ENCODE data around the gene NIPBL.

DNA sequence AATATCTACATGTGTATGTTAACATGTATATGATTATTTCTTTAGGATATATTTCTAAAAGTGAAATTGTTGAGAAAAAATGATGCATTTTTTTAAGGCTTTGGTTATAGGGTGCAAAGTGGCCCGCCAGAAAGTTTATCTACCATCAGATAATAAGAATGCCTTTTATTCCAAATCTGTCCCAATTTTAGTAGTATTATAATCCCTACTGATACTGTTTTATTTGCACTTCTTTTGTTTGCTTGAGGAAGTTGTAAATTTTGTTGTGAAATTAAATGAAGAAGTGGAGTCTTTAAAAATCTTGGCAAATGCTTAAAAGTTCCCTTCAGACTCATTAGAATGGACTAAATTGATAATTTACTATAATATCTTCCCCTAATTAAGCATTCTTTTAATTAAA is 73.0 kb downstream of the NIPBL start:
- no peak for TF ChIP-seq POLR2AphosphoS5 (IDR thresholded peaks at IDR 0.05)
- TF ChIP-seq, protein P1, sequence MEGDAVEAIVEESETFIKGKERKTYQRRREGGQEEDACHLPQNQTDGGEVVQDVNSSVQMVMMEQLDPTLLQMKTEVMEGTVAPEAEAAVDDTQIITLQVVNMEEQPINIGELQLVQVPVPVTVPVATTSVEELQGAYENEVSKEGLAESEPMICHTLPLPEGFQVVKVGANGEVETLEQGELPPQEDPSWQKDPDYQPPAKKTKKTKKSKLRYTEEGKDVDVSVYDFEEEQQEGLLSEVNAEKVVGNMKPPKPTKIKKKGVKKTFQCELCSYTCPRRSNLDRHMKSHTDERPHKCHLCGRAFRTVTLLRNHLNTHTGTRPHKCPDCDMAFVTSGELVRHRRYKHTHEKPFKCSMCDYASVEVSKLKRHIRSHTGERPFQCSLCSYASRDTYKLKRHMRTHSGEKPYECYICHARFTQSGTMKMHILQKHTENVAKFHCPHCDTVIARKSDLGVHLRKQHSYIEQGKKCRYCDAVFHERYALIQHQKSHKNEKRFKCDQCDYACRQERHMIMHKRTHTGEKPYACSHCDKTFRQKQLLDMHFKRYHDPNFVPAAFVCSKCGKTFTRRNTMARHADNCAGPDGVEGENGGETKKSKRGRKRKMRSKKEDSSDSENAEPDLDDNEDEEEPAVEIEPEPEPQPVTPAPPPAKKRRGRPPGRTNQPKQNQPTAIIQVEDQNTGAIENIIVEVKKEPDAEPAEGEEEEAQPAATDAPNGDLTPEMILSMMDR (IDR thresholded peaks at IDR 0.05): no peak
- TF ChIP-seq POLR2A (IDR thresholded peaks at IDR 0.05): no peak
